Frontal cortex (tissue), 4 donors: ENCODE data around the gene PARPBP. TPM values are rescaled to one million over a fixed set of nuclear protein-coding genes. Genes with fewer than 3 reads are reported as not detected.
A peak's percentile ranks its signal among the peaks of the same experiment; 100 is the strongest.
"Not testable (repeated sequence)": the region's sequence is repeated elsewhere in the genome, so short reads cannot be mapped to it uniquely, and the experiment has no call there.

ENCODE experiments used
- DNase-seq, 2 donors: peaks; one replicate each; pipeline ENCODE4 v3.0.0; 2012; ENCODE audit warnings: low spot score in 2 of 2
- FAIRE-seq: peaks from 2 replicates; lab custom pipeline; 2012; peaks lifted over from hg19 to GRCh38; lab: Jason Lieb, UNC
- total RNA-seq: library from RNA; depleted of rRNA; stranded (reverse); fragments of >200 nt; gene quantifications from one replicate; pipeline ENCODE4 v1.2.3, GENCODE V29; 2014
- donor health status: control.
- donor health status: control.
- donor health status: control.

PARPBP gene
- total RNA-seq, 1 donor from 2014 or later: 6.5 TPM

DNA sequence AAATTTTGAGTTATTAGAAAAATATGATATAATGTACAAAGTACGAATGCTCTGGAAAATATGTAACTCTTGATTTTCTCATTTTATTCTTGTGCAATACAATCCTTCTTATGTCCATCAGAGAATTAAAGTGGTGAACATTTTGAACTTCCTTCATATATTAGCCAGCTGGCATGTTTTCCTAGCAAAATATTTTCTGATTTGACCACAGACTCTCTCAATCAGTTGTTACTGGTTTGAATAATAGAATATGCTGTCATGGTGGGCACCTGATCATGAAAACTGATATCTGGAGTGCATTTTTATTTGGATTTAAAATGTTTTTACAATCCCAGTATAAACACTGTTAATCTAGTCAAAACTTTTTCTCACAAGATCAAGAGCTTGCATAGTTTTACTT lies 24.2 kb downstream of the PARPBP start:
- DNase-seq: no peak
- FAIRE-seq: no peak

- FAIRE-seq, DNase-seq: not testable (repeated sequence)
These were observed 27.1 kb downstream of the PARPBP start for GRCh38 chr12:102147062-102147587.

DNA sequence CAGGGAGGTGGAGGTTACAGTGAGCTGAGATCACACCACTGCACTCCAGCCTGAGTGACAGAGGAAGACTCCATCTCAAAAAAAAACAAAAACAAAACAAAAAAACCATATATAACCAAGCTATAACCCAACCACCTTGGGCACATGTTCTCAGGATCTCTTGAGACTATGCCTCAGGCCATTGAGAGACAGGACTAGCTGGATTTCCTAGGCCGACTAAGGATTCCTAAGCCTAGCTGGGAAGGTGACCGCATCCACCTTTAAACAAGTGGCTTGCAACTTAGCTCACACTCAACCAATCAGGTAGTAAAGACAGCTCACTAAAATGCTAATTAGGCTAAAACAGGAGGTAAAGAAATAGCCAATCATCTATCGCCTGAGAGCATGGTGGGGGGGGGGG lies 35.2 kb downstream of the PARPBP start:
- DNase-seq, FAIRE-seq: not testable (repeated sequence)

GRCh38 chr12:102163383-102163782 lies 43.4 kb downstream of the PARPBP start:
- no peak for DNase-seq

GRCh38 chr12:102167821-102168604 lies 48.0 kb downstream of the PARPBP start:
- no peak for FAIRE-seq
- DNase-seq: no peak

More at GRCh38 chr12:102163383-102163782, 43.4 kb downstream of the PARPBP start:
- no peak for FAIRE-seq

DNA sequence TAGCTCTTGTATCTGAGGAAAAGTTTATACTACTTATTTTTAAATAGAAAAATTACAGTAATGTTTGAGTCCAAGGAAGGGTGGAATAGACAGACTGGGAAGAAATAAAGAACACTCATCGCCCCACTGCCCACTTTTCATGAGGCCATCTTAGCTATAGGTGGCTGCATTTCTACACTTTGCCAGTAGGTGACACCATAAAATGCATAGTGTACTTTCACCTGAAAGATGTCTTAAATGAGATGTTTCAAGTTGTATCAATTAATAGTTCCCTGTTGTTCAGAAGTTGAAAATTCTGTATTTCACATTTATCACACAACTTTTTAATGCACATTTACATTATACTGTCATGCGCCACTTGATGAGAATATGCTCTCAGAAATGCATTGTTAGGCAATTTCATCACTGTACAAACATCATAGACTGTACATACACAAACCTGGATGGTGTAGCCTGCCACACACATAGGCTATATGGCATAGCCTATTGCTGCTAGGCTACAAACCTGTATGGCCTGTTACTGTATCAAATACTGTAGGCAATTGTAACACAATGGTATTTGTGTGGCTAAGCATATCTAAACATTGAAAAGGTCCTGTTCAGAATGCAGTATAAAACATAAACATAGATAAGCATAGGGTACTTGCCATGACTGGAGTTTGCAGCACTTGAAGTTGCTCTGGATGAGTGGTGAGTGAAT lies 50.1 kb downstream of the PARPBP start:
- FAIRE-seq (no peak), DNase-seq (no peak)

DNA sequence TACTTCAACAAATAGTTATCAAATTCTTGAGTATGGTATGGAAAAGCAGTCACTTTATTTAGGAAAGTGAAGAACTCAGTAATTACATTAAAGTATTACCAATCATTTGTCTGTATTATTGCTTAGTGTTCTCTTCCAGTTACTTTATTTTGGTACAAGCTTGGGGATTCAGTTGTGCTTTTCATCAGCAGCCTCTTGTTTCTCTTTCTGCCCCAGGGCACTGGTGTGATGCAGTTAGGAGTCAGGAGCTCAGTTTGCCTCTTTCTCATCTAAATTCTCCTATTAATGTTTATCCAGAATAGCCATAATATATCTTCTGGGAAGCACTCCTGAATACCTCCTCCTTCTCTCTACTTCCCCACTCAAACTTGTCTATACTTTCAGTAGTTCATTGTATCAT lies 52.0 kb downstream of the PARPBP start:
- DNase-seq: no peak
- no peak for FAIRE-seq

DNA sequence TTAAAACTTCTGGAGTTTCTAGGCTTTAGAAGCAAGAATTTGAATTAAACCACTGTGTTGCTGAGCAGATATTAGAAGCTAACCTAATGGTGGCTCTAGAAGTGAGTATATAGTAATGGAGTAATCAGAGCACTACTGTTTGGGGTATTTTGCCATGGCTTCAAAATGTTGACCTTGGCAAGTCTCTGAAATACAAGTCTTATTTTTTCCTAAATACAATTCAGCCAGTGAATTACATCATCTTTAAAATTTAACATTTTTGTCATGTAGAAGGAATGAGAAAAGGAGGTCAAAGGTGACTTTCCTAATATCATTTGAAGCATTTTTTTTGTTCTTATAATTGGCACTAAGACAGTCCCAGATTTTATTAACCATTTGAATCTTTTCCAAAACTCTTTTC lies 52.5 kb downstream of the PARPBP start:
- DNase-seq: no peak
- FAIRE-seq: no peak

GRCh38 chr12:102174117-102174516 lies 54.1 kb downstream of the PARPBP start:
- FAIRE-seq (no peak), DNase-seq (no peak)

GRCh38 chr12:102174761-102175160 lies 54.8 kb downstream of the PARPBP start:
- FAIRE-seq (no peak), DNase-seq (no peak)

DNA sequence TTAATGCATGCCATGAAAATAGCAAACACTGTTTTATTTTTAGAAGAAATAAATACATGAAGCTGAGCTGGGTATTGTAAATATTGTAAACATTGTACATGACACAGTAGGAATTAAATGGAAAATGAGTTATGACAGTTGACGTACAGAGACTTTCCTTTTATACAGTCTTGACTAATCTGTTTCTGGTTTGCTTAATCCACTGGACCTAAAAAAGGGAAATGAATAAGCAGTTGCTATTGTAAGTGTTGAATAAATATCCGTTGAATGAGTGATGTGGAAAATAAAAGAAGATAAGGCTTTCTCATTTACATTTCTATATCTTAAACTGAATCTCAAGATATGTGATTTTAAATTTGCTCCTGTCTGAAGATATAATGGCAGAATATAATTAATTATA lies 62.7 kb downstream of the PARPBP start:
- no peak for DNase-seq
- FAIRE-seq: no peak

DNA sequence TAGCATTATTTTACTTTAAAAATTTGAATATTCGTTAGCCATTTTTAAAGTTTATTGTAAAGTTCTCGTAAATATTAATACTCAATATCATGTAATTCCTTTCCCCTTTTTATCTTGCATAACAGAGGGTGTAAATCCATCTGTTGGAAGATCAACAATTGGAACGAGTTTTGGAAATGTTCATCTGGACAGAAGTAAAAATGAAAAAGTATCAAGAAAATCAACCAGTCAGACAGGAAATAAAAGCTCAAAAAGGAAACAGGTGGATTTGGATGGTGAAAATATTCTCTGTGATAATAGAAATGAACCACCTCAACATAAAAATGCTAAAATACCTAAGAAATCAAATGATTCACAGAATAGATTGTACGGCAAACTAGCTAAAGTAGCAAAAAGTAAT lies 75.8 kb downstream of the PARPBP start:
- FAIRE-seq (peak; percentile 39), DNase-seq (no peak)

GRCh38 chr12:102197789-102198188 lies 77.8 kb downstream of the PARPBP start, which contains the start of gene PMCH:
Gene PMCH, minus strand, starts transcription at chr12:102197833. Its CDS starts 63 bp downstream, at chr12:102197770.
- FAIRE-seq: no peak

GRCh38 chr12:102201436-102202061 lies 81.6 kb downstream of the PARPBP start:
- DNase-seq (no peak), FAIRE-seq (no peak)

More at GRCh38 chr12:102197789-102198188, 77.8 kb downstream of the PARPBP start, which contains the start of gene PMCH:
- DNase-seq: no peak

DNA sequence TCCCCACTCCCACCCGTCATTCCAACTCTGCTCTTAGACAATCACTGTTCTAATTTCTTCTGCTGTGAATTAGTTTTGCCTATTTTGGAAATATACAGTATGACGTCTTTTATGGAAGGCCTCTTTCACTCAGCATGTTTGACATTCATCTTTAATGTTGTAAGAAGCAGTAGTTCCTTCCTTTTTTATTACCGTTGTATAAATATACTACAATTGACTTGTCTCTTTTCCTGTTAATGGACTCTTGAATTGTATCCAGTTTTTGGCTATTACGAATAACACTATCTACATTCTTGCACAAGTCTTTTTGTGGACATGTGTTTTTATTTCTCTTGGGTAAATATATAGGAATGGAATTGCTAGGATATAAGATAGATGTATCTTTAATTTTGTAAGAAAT lies 82.6 kb downstream of the PARPBP start:
- DNase-seq: no peak
- FAIRE-seq: no peak

- FAIRE-seq (no peak), DNase-seq (no peak)
These were observed 84.0 kb downstream of the PARPBP start for GRCh38 chr12:102204025-102204424.

- DNase-seq (no peak), FAIRE-seq (peak; percentile 10)
These were observed 96.2 kb downstream of the PARPBP start for GRCh38 chr12:102215992-102216691.

DNA sequence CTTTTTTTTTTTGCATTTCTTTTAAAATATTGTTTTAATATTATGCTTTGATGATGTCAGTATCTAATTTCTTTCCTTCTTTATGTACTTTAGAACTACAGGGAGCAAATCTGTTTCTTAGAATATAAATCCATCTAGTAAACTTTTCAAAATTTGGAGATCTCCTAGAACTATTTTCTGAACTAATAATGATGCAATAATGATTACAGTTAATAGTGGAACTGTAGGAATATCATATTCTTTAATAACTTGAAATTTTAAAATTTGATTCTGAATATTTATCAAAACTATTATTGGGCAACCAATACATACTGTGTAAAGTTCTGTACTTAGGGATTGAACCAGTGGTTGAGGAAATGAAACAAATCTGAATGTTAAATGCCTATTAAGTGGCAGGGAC lies 100.8 kb downstream of the PARPBP start:
- DNase-seq (no peak), FAIRE-seq (no peak)

DNA sequence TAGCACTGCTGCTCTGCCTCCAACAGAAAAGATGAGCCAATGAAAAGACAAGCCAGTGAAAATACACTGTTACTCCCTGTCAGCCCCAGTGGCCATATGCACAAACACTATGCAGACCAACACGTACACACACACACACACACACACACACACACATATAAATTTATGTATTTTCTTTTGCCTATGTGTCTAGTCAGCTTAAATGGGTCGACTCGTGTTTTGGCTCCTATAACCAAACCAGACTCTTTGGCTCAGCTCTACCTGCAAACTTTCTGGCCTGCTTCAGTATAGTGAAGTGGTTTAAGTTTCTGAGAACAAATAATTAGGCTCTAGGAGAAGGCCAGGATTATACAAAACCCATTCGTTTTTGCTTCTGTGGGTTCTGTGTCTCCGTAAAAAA lies 108.0 kb downstream of the PARPBP start:
- FAIRE-seq (no peak), DNase-seq (no peak)

DNA sequence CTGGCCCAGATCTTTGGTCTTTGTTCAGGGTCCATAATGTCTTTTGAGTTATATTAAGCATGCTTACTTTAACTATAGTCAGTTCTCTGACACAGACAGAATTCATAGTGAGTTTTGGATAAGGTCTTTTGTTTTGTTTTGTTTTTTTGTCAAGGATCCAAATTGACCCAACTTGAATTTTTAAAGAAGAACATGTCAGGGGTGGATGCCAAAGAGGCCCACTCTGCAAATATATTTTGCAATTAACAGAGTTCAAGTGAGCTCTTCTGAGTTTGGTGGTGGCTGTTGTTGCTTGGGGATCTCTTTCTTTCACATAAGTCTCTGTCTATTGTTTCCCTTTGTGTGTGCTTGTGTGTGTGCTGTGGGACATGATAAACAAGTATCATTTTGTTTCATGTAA lies 112.1 kb downstream of the PARPBP start:
- no peak for FAIRE-seq
- DNase-seq: no peak
